ENCODE results near the gene FBXO34. TPM values are rescaled to one million over a fixed set of nuclear protein-coding genes. Genes with fewer than 3 reads are reported as not detected.

The FBXO34 gene
- total RNA-seq, 1 experiment from 2014 or later, result 18.8 TPM

DNA sequence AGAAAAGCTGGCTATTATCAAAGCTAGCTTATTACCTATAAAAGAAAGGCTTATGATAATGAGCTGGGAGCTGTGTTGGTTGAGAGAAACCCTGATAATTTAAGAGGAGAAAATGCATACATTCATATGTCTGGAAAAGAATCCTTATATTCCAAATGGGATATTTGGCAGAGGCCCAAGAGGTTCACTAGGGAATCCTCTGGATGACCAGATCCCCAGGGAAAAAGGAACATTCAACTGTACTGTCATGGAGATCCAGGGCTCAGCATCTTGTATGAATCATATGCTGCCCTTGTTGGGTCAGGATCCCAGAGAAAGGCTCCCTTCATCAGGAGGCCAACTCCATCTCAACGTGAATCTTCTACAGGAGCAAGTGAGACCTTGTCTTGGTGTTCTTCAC is 16.6 kb upstream of the FBXO34 start:
- intact Hi-C loops (cut with micrococcal nuclease; ENCODE audit: unreplicated experiment) (no loop called here), in situ Hi-C loops (cut with HindIII; ENCODE audit: low pct_unique_long_range_greater_than_20kb, low sequenced_read_pairs) (no loop called here)
- no TSS peak for BruUV-seq (replicated peaks)
- H3K36me3 ChIP-seq (ENCODE audit: control insufficient read depth, insufficient read depth, low read length), result no peaks in the 10 kb centered on the region
- no peaks in the 10 kb centered on the region for H3K9me3 ChIP-seq (ENCODE audit: control insufficient read depth, insufficient read depth, low read depth, low read length)
- TF ChIP-seq SIN3A (IDR thresholded peaks at IDR 0.05; ENCODE audit: borderline replicate concordance, insufficient read depth, low read depth, low read length), result no peak
- no peak for TF ChIP-seq TCF7L2 (IDR thresholded peaks at IDR 0.05; ENCODE audit: low read depth, low read length)
- TF ChIP-seq, protein P1, sequence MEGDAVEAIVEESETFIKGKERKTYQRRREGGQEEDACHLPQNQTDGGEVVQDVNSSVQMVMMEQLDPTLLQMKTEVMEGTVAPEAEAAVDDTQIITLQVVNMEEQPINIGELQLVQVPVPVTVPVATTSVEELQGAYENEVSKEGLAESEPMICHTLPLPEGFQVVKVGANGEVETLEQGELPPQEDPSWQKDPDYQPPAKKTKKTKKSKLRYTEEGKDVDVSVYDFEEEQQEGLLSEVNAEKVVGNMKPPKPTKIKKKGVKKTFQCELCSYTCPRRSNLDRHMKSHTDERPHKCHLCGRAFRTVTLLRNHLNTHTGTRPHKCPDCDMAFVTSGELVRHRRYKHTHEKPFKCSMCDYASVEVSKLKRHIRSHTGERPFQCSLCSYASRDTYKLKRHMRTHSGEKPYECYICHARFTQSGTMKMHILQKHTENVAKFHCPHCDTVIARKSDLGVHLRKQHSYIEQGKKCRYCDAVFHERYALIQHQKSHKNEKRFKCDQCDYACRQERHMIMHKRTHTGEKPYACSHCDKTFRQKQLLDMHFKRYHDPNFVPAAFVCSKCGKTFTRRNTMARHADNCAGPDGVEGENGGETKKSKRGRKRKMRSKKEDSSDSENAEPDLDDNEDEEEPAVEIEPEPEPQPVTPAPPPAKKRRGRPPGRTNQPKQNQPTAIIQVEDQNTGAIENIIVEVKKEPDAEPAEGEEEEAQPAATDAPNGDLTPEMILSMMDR (IDR thresholded peaks at IDR 0.05), result no peak
- TF ChIP-seq, protein P2, sequence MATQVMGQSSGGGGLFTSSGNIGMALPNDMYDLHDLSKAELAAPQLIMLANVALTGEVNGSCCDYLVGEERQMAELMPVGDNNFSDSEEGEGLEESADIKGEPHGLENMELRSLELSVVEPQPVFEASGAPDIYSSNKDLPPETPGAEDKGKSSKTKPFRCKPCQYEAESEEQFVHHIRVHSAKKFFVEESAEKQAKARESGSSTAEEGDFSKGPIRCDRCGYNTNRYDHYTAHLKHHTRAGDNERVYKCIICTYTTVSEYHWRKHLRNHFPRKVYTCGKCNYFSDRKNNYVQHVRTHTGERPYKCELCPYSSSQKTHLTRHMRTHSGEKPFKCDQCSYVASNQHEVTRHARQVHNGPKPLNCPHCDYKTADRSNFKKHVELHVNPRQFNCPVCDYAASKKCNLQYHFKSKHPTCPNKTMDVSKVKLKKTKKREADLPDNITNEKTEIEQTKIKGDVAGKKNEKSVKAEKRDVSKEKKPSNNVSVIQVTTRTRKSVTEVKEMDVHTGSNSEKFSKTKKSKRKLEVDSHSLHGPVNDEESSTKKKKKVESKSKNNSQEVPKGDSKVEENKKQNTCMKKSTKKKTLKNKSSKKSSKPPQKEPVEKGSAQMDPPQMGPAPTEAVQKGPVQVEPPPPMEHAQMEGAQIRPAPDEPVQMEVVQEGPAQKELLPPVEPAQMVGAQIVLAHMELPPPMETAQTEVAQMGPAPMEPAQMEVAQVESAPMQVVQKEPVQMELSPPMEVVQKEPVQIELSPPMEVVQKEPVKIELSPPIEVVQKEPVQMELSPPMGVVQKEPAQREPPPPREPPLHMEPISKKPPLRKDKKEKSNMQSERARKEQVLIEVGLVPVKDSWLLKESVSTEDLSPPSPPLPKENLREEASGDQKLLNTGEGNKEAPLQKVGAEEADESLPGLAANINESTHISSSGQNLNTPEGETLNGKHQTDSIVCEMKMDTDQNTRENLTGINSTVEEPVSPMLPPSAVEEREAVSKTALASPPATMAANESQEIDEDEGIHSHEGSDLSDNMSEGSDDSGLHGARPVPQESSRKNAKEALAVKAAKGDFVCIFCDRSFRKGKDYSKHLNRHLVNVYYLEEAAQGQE (IDR thresholded peaks at IDR 0.05; ENCODE audit: insufficient read depth in 1 of 2, low read depth in 2 of 2, low read length in 1 of 2), result no peak
- TF ChIP-seq POLR2AphosphoS5 (IDR thresholded peaks at IDR 0.05; ENCODE audit: low read depth, low read length), result no peak
- H3K4me3 ChIP-seq (ENCODE audit: low read depth in 2 of 2, low read length in 2 of 2), result no peak overlapping the region
- POLR2A ChIA-PET, result no interaction called here
- CTCF ChIA-PET, result interaction anchor here (0.6 kb wide), 1 partner anchor 26 kb away, joined by 3 read pairs; no protein-coding TSS in a partner anchor
- H3K27me3 ChIP-seq (ENCODE audit: control insufficient read depth, insufficient read depth, low read length), result no peaks in the 10 kb centered on the region
- no peaks in the 10 kb centered on the region for H3K4me1 ChIP-seq (ENCODE audit: control insufficient read depth, insufficient read depth, low read length)
- no peak for ATAC-seq
- H3K27ac ChIP-seq (ENCODE audit: low read length), result no peak overlapping the region
- no peak for DNase-seq (ENCODE audit: low read depth, low spot score)

DNA sequence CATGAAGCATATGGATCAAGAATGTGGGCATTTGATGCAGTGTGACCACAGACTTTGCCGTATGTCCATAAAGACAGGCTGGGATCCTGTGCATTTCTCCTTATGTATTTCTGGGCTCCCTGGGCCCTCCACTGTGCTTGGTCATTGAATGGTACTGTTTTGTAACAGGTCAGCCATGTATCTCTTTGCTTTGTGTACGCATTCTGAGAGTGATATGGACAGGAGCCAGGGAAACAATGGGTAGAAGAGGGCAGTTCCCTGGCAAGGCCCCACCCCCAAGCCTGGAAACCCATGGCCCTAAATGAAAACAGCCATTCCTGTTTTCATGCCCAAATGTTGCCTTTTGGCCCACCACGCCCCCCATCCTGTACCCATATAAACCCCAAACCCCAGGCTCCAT is 15.2 kb upstream of the FBXO34 start:
- Histone ChIP-seq H3K9me3 (ENCODE audit: control insufficient read depth, insufficient read depth, low read depth, low read length) (no peaks in the 10 kb centered on the region), H3K4me1 (ENCODE audit: control insufficient read depth, insufficient read depth, low read length) (no peaks in the 10 kb centered on the region), H3K27me3 (ENCODE audit: control insufficient read depth, insufficient read depth, low read length) (no peaks in the 10 kb centered on the region), H3K27ac (ENCODE audit: low read length) (no peak overlapping the region), H3K4me3 (ENCODE audit: low read depth in 2 of 2, low read length in 2 of 2) (no peak overlapping the region), H3K36me3 (ENCODE audit: control insufficient read depth, insufficient read depth, low read length) (no peaks in the 10 kb centered on the region)
- no TSS peak for BruUV-seq (replicated peaks)
- no peak for ATAC-seq
- CTCF ChIA-PET, result interaction anchor here (0.6 kb wide), 1 partner anchor 166 kb away, joined by 8 read pairs; no protein-coding TSS in a partner anchor
- POLR2A ChIA-PET, result no interaction called here
- intact Hi-C loops (cut with micrococcal nuclease; ENCODE audit: unreplicated experiment), result no loop called here
- in situ Hi-C loops (cut with HindIII; ENCODE audit: low pct_unique_long_range_greater_than_20kb, low sequenced_read_pairs), result no loop called here
- DNase-seq (ENCODE audit: low read depth, low spot score), result no peak
- TF ChIP-seq, protein P2 (IDR thresholded peaks at IDR 0.05; ENCODE audit: insufficient read depth in 1 of 2, low read depth in 2 of 2, low read length in 1 of 2), result no peak
- TF ChIP-seq SIN3A (IDR thresholded peaks at IDR 0.05; ENCODE audit: borderline replicate concordance, insufficient read depth, low read depth, low read length) (no peak), TCF7L2 (IDR thresholded peaks at IDR 0.05; ENCODE audit: low read depth, low read length) (no peak), POLR2AphosphoS5 (IDR thresholded peaks at IDR 0.05; ENCODE audit: low read depth, low read length) (no peak)
- TF ChIP-seq, protein P1 (IDR thresholded peaks at IDR 0.05), result no peak

Data from Panc1 (cell line).